GM12865 (cell line): Measurements from ENCODE around the gene ATPAF2.
"Not testable (repeated sequence)": the region's sequence is repeated elsewhere in the genome, so short reads cannot be mapped to it uniquely, and the experiment has no call there.

Experiments used
- DNase-seq: peaks from one replicate; pipeline ENCODE4 v3.0.0; 2010; ENCODE audit warnings: low read depth
- H3K4me3 ChIP-seq: 2 replicates; pipeline ENCODE4 v1.5.1; 2011; ENCODE audit warnings: mild to moderate bottlenecking, low read depth, low read length, control low read depth
- CTCF ChIP-seq: IDR thresholded peaks from 2 replicates; pipeline ENCODE4 v1.5.1; 2011; ENCODE audit warnings: low read length, control low read depth, low read depth, inconsistent platforms; ENCODE audit not compliant: insufficient read depth; ENCODE audit errors: missing control alignments

The ATPAF2 gene

GRCh38 chr17:18004884-18005305, 34.1 kb downstream of the ATPAF2 start:
- DNase-seq: no peak
- no peak overlapping the region for H3K4me3 ChIP-seq
- no peak for TF ChIP-seq CTCF

GRCh38 chr17:18004345-18004744, 34.6 kb downstream of the ATPAF2 start:
- DNase-seq: no peak
- TF ChIP-seq CTCF: no peak
- no peak overlapping the region for H3K4me3 ChIP-seq

GRCh38 chr17:18002171-18002570, 36.8 kb downstream of the ATPAF2 start:
- H3K4me3 ChIP-seq: no peak overlapping the region
- no peak for DNase-seq
- no peak for TF ChIP-seq CTCF

GRCh38 chr17:18000030-18000408, 38.9 kb downstream of the ATPAF2 start:
- no peak for TF ChIP-seq CTCF
- H3K4me3 ChIP-seq: no peak overlapping the region
- DNase-seq: no peak

- DNase-seq: no peak
- H3K4me3 ChIP-seq: no peak overlapping the region
- TF ChIP-seq CTCF: no peak
These were observed 39.5 kb downstream of the ATPAF2 start for GRCh38 chr17:17999364-18000029.

- no peak overlapping the region for H3K4me3 ChIP-seq
- no peak for DNase-seq
- TF ChIP-seq CTCF: no peak
These were observed 40.0 kb downstream of the ATPAF2 start for GRCh38 chr17:17998934-17999333.

GRCh38 chr17:17995887-17996286, 43.1 kb downstream of the ATPAF2 start:
- not testable (repeated sequence) for H3K4me3 ChIP-seq, DNase-seq
